HUES6 (cell line): ENCODE data around the gene UGT3A2.
"Not testable (repeated sequence)": the region's sequence is repeated elsewhere in the genome, so short reads cannot be mapped to it uniquely, and the experiment has no call there.

ENCODE experiments used
- H3K27ac ChIP-seq: 2 replicates; pipeline ENCODE4 v1.7.0; 2013; ENCODE audit warnings: low read depth, mild to moderate bottlenecking, low read length, inconsistent platforms
- H3K27me3 ChIP-seq: 2 replicates; pipeline ENCODE4 v1.6.1; 2013; ENCODE audit warnings: low read length; ENCODE audit not compliant: control insufficient read depth, insufficient read depth
- H3K36me3 ChIP-seq: 2 replicates; pipeline ENCODE4 v1.6.1; 2013; ENCODE audit warnings: low read length; ENCODE audit not compliant: control insufficient read depth, insufficient read depth
- H3K4me1 ChIP-seq: 2 replicates; pipeline ENCODE4 v1.6.1; 2013; ENCODE audit warnings: low read length; ENCODE audit not compliant: control insufficient read depth, insufficient read depth
- H3K4me3 ChIP-seq: 2 replicates; pipeline ENCODE4 v1.5.1; 2013; ENCODE audit warnings: low read depth, low read length
- H3K9ac ChIP-seq: one replicate; pipeline ENCODE4 v1.6.1; 2013; ENCODE audit warnings: mild to moderate bottlenecking, low read length
- H3K9me3 ChIP-seq: 2 replicates; pipeline ENCODE4 v1.6.1; 2013; ENCODE audit warnings: low read depth, low read length; ENCODE audit not compliant: control insufficient read depth, insufficient read depth

UGT3A2 gene

GRCh38 chr5:36029914-36030313, 36.8 kb downstream of the UGT3A2 start:
- no peak overlapping the region for H3K27ac ChIP-seq
- H3K4me3 ChIP-seq = no peak overlapping the region
- no peaks in the 10 kb centered on the region for H3K36me3 ChIP-seq
- H3K9me3 ChIP-seq = no peaks in the 10 kb centered on the region
- no peaks in the 10 kb centered on the region for H3K4me1 ChIP-seq
- no peak overlapping the region for H3K9ac ChIP-seq
- H3K27me3 ChIP-seq = no peaks in the 10 kb centered on the region

- Histone ChIP-seq H3K36me3 (no peaks in the 10 kb centered on the region), H3K9ac (no peak overlapping the region), H3K27me3 (no peaks in the 10 kb centered on the region), H3K27ac (no peak overlapping the region), H3K4me3 (no peak overlapping the region), H3K4me1 (no peaks in the 10 kb centered on the region), H3K9me3 (no peaks in the 10 kb centered on the region)
Observed at GRCh38 chr5:36028816-36029465, 37.7 kb downstream of the UGT3A2 start.

- no peak overlapping the region for H3K27ac ChIP-seq
- no peak overlapping the region for H3K9ac ChIP-seq
- H3K4me1 ChIP-seq = no peaks in the 10 kb centered on the region
- no peak overlapping the region for H3K4me3 ChIP-seq
- no peaks in the 10 kb centered on the region for H3K27me3 ChIP-seq
- H3K9me3 ChIP-seq = no peaks in the 10 kb centered on the region
- H3K36me3 ChIP-seq = no peaks in the 10 kb centered on the region
Observed at GRCh38 chr5:36027711-36028110, 39.0 kb downstream of the UGT3A2 start.

- Histone ChIP-seq H3K36me3 (no peaks in the 10 kb centered on the region), H3K4me3 (no peak overlapping the region), H3K4me1 (no peaks in the 10 kb centered on the region), H3K27me3 (no peaks in the 10 kb centered on the region), H3K9ac (no peak overlapping the region), H3K27ac (no peak overlapping the region), H3K9me3 (no peaks in the 10 kb centered on the region)
Observed at GRCh38 chr5:36026706-36027465, 39.8 kb downstream of the UGT3A2 start.

GRCh38 chr5:36022246-36022645, 44.4 kb downstream of the UGT3A2 start:
- H3K4me1 ChIP-seq, H3K27me3 ChIP-seq, H3K4me3 ChIP-seq, H3K27ac ChIP-seq, H3K36me3 ChIP-seq, H3K9me3 ChIP-seq, H3K9ac ChIP-seq: not testable (repeated sequence)

- not testable (repeated sequence) for H3K27ac ChIP-seq, H3K9ac ChIP-seq, H3K4me3 ChIP-seq, H3K27me3 ChIP-seq, H3K4me1 ChIP-seq, H3K36me3 ChIP-seq
- peaks cover 24% of the 10 kb centered on the region for H3K9me3 ChIP-seq
Observed at GRCh38 chr5:36019584-36019983, 47.1 kb downstream of the UGT3A2 start.

GRCh38 chr5:36017622-36018021, 49.1 kb downstream of the UGT3A2 start:
- Histone ChIP-seq H3K9ac (no peak overlapping the region), H3K4me3 (no peak overlapping the region), H3K9me3 (peaks cover 43% of the 10 kb centered on the region), H3K4me1 (no peaks in the 10 kb centered on the region), H3K27me3 (no peaks in the 10 kb centered on the region), H3K36me3 (no peaks in the 10 kb centered on the region), H3K27ac (no peak overlapping the region)

GRCh38 chr5:36017004-36017403, 49.7 kb downstream of the UGT3A2 start:
- H3K9ac ChIP-seq = no peak overlapping the region
- peaks cover 48% of the 10 kb centered on the region for H3K9me3 ChIP-seq
- no peaks in the 10 kb centered on the region for H3K27me3 ChIP-seq
- no peak overlapping the region for H3K27ac ChIP-seq
- no peaks in the 10 kb centered on the region for H3K4me1 ChIP-seq
- H3K36me3 ChIP-seq = no peaks in the 10 kb centered on the region
- no peak overlapping the region for H3K4me3 ChIP-seq

- Histone ChIP-seq H3K9me3 (peaks cover 72% of the 10 kb centered on the region), H3K4me3 (no peak overlapping the region), H3K36me3 (no peaks in the 10 kb centered on the region; the same call in 1 of the 2 replicates)
Observed at GRCh38 chr5:36013182-36013581, 53.5 kb downstream of the UGT3A2 start.

GRCh38 chr5:36009698-36010097, 57.0 kb downstream of the UGT3A2 start:
- Histone ChIP-seq H3K36me3 (no peaks in the 10 kb centered on the region; the same call in 1 of the 2 replicates), H3K9ac (no peak overlapping the region), H3K27ac (no peak overlapping the region), H3K4me1 (no peaks in the 10 kb centered on the region), H3K27me3 (no peaks in the 10 kb centered on the region), H3K9me3 (peaks cover 56% of the 10 kb centered on the region), H3K4me3 (no peak overlapping the region)

More at GRCh38 chr5:36013182-36013581, 53.5 kb downstream of the UGT3A2 start:
- H3K9ac ChIP-seq = no peak overlapping the region
- no peaks in the 10 kb centered on the region for H3K4me1 ChIP-seq
- H3K27ac ChIP-seq = no peak overlapping the region
- no peaks in the 10 kb centered on the region for H3K27me3 ChIP-seq

GRCh38 chr5:36007366-36007765, 59.3 kb downstream of the UGT3A2 start:
- H3K9me3 ChIP-seq = peaks cover 34% of the 10 kb centered on the region
- H3K4me1 ChIP-seq = no peaks in the 10 kb centered on the region
- no peaks in the 10 kb centered on the region; the same call in 1 of the 2 replicates for H3K36me3 ChIP-seq
- no peak overlapping the region for H3K4me3 ChIP-seq
- no peak overlapping the region for H3K27ac ChIP-seq
- H3K9ac ChIP-seq = no peak overlapping the region
- H3K27me3 ChIP-seq = no peaks in the 10 kb centered on the region
